Sigmoid colon (tissue), 7 donors: Measurements from ENCODE around the gene HHAT. TPM values are rescaled to one million over a fixed set of nuclear protein-coding genes. Genes with fewer than 3 reads are reported as not detected.
"Not testable (repeated sequence)": the region's sequence is repeated elsewhere in the genome, so short reads cannot be mapped to it uniquely, and the experiment has no call there.

ENCODE experiments used
- DNase-seq: peaks from one replicate; pipeline ENCODE4 v3.0.0-alpha.2; 2019
- H3K27ac ChIP-seq, 4 donors: fragments of 200-600 bp; sonication (generic); one replicate each; pipeline ENCODE4 v1.5.1; 2016 to 2019; ENCODE audit warnings: mild to moderate bottlenecking in 1 of 4
- H3K27me3 ChIP-seq, 3 donors: fragments of 200-600 bp; sonication (generic); one replicate each; pipeline ENCODE4 v1.5.1; 2019; ENCODE audit warnings: mild to moderate bottlenecking in 1 of 3
- H3K36me3 ChIP-seq, 4 donors: fragments of 200-600 bp; sonication (generic); one replicate each; pipeline ENCODE4 v1.5.1; 2016 to 2019
- H3K4me1 ChIP-seq, 4 donors: fragments of 200-600 bp; sonication (generic); one replicate each; pipeline ENCODE4 v1.5.1; 2017 to 2019
- H3K4me3 ChIP-seq, 4 donors: fragments of 200-600 bp; sonication (generic); one replicate each; pipeline ENCODE4 v1.5.1; 2017 to 2019; ENCODE audit warnings: mild to moderate bottlenecking in 2 of 4, moderate library complexity in 1 of 4
- H3K9me3 ChIP-seq, 4 donors: fragments of 200-600 bp in 3 of 4; sonication (generic) in 3 of 4; one replicate each; pipeline versions ENCODE4 v1.5.1 to v1.6.1; 2013 to 2019
- CTCF ChIP-seq, 4 experiments: fragments of 450-650 bp in 3 of 4; fragments of 200-600 bp in 1 of 4; IDR thresholded peaks; one replicate each; pipeline ENCODE4 v1.5.1; 2016 to 2019; ENCODE audit warnings: antibody characterized with exemption in 4 of 4, mild to moderate bottlenecking in 3 of 4, moderate library complexity in 2 of 4
- EP300 ChIP-seq, 4 donors: sonication (generic); formaldehyde crosslinking; IDR thresholded peaks; one replicate each; pipeline ENCODE4 v1.6.1; 2017; ENCODE audit warnings: antibody characterized with exemption in 4 of 4
- POLR2A ChIP-seq, 2 donors: fragments of 450-650 bp; IDR thresholded peaks; one replicate each; pipeline ENCODE4 v1.6.1; 2016; ENCODE audit warnings: antibody characterized with exemption in 2 of 2, mild to moderate bottlenecking in 2 of 2, moderate library complexity in 2 of 2
- POLR2AphosphoS5 ChIP-seq, 4 donors: sonication (generic); formaldehyde crosslinking; IDR thresholded peaks; one replicate each; pipeline ENCODE4 v1.6.1; 2017; ENCODE audit warnings: antibody characterized with exemption in 4 of 4
- WGBS, 2 donors: extraction: QIAGEN DNeasy Blood & Tissue Kit; methylation state at CpG; one replicate each; pipeline ENCODE4 v1.1.7; 2013; 5-methylcytosine and 5-hydroxymethylcytosine counted together
- intact Hi-C: fragments of 100-400 bp; cut with DNase I; formaldehyde crosslinking; loops from one replicate; pipeline ENCODE4 v1.15.1; 2023
- polyA plus RNA-seq, 3 donors: library from polyadenylated mRNA; stranded (reverse); fragments of 200-250 nt; gene quantifications; one replicate each; pipeline ENCODE4 v1.2.3, GENCODE V29; 2013
- total RNA-seq, 4 donors: library from RNA; depleted of rRNA; stranded (reverse); fragments of >200 nt; gene quantifications; one replicate each; pipeline ENCODE4 v1.1.0, GENCODE V29; 2016
- donor health status: healthy with polysubstance abuse.
- donor health status: Bipolar disorder and iron deficiency.
- donor health status: healthy.

HHAT gene
- total and polyA plus RNA-seq, 7 donors, result 0.46 to 6.4 (median 2.1) TPM

GRCh38 chr1:210351496-210351895 is 22.8 kb downstream of the HHAT start:
- 59 to 70% methylated on average over 3 of the region's 3 CpGs for WGBS, 2 donors
- Histone ChIP-seq H3K36me3 (peaks cover 0 to 7% (median 0%) of the 10 kb centered on the region in 4 donors), H3K4me3 (no peak overlapping the region), H3K27me3 (no peaks in the 10 kb centered on the region), H3K4me1 (no peaks in the 10 kb centered on the region), H3K27ac (no peak overlapping the region), H3K9me3 (no peaks in the 10 kb centered on the region)
- DNase-seq, result no peak
- TF ChIP-seq EP300 (IDR thresholded peaks at IDR 0.05), result no peak
- no peak for TF ChIP-seq POLR2A (IDR thresholded peaks at IDR 0.05)
- TF ChIP-seq CTCF (IDR thresholded peaks at IDR 0.05), result no peak
- no peak for TF ChIP-seq POLR2AphosphoS5 (IDR thresholded peaks at IDR 0.05)
- intact Hi-C loops, result no loop called here

- H3K27ac ChIP-seq, result no peak overlapping the region
- no peaks in the 10 kb centered on the region for H3K27me3 ChIP-seq
- no peak overlapping the region for H3K4me3 ChIP-seq
- intact Hi-C loops, result no loop called here
- DNase-seq, result no peak
- H3K4me1 ChIP-seq, result no peaks in the 10 kb centered on the region
- H3K36me3 ChIP-seq, result peaks cover 0 to 7% (median 0%) of the 10 kb centered on the region in 4 donors
- H3K9me3 ChIP-seq, result no peaks in the 10 kb centered on the region
- TF ChIP-seq POLR2A (IDR thresholded peaks at IDR 0.05) (no peak), POLR2AphosphoS5 (IDR thresholded peaks at IDR 0.05) (no peak), EP300 (IDR thresholded peaks at IDR 0.05) (no peak)
- 85 to 93% methylated on average over 4 of the region's 4 CpGs for WGBS, 2 donors
Measured at GRCh38 chr1:210352575-210352974, 23.9 kb downstream of the HHAT start.

GRCh38 chr1:210354305-210354704 is 25.6 kb downstream of the HHAT start:
- intact Hi-C loops, result not testable (repeated sequence)

GRCh38 chr1:210358626-210359025 is 29.9 kb downstream of the HHAT start:
- no peak for DNase-seq
- Histone ChIP-seq H3K4me3 (no peak overlapping the region), H3K36me3 (no peaks in the 10 kb centered on the region), H3K27ac (no peak overlapping the region), H3K27me3 (no peaks in the 10 kb centered on the region), H3K9me3 (no peaks in the 10 kb centered on the region), H3K4me1 (peaks cover 0 to 28% (median 21%) of the 10 kb centered on the region in 4 donors)
- TF ChIP-seq CTCF (IDR thresholded peaks at IDR 0.05) (no peak), POLR2A (IDR thresholded peaks at IDR 0.05) (no peak), POLR2AphosphoS5 (IDR thresholded peaks at IDR 0.05) (no peak), EP300 (IDR thresholded peaks at IDR 0.05) (no peak)
- 21 to 60% methylated on average over 3 of the region's 3 CpGs for WGBS, 2 donors
- intact Hi-C loops, result no loop called here

More at GRCh38 chr1:210354305-210354704, 25.6 kb downstream of the HHAT start:
- H3K9me3 ChIP-seq, H3K27ac ChIP-seq, H3K36me3 ChIP-seq, H3K27me3 ChIP-seq, DNase-seq, H3K4me3 ChIP-seq, H3K4me1 ChIP-seq: not testable (repeated sequence)
- WGBS, 2 donors, result 95 to 98% methylated on average over 3 of the region's 3 CpGs

- Histone ChIP-seq H3K27ac (no peak overlapping the region), H3K27me3 (no peaks in the 10 kb centered on the region), H3K36me3 (no peaks in the 10 kb centered on the region), H3K4me1 (peaks cover 0 to 33% (median 21%) of the 10 kb centered on the region in 4 donors), H3K9me3 (no peaks in the 10 kb centered on the region), H3K4me3 (no peak overlapping the region)
- 91 to 94% methylated on average over 3 of the region's 3 CpGs for WGBS, 2 donors
- no peak for TF ChIP-seq POLR2A (IDR thresholded peaks at IDR 0.05)
- no peak for TF ChIP-seq CTCF (IDR thresholded peaks at IDR 0.05)
- no peak for TF ChIP-seq POLR2AphosphoS5 (IDR thresholded peaks at IDR 0.05)
- TF ChIP-seq EP300 (IDR thresholded peaks at IDR 0.05), result no peak
- intact Hi-C loops, result no loop called here
- DNase-seq, result no peak
Measured at GRCh38 chr1:210359255-210359654, 30.6 kb downstream of the HHAT start.

GRCh38 chr1:210360852-210361477 is 32.3 kb downstream of the HHAT start:
- H3K27me3 ChIP-seq, result no peaks in the 10 kb centered on the region
- peaks cover 0 to 33% (median 21%) of the 10 kb centered on the region in 4 donors for H3K4me1 ChIP-seq
- 52 to 53% methylated on average over 10 of the region's 10 CpGs for WGBS, 2 donors
- no peak overlapping the region for H3K4me3 ChIP-seq
- H3K27ac ChIP-seq, result no peak overlapping the region
- no peaks in the 10 kb centered on the region for H3K36me3 ChIP-seq
- DNase-seq, result no peak
- intact Hi-C loops, result loop anchor here (1.0 kb wide), 1 partner anchor 39 kb away; no protein-coding TSS in a partner anchor
- no peaks in the 10 kb centered on the region for H3K9me3 ChIP-seq
- TF ChIP-seq CTCF (IDR thresholded peaks at IDR 0.05) (peak in 3 of 4 experiments; percentile 33 to 64 (median 39)), EP300 (IDR thresholded peaks at IDR 0.05) (no peak)
